NB4 (cell line): ENCODE measurements around the gene CLCN7.
"Not testable (repeated sequence)": the region's sequence is repeated elsewhere in the genome, so short reads cannot be mapped to it uniquely, and the experiment has no call there.

ENCODE experiments used
- DNase-seq: peaks from one replicate; pipeline ENCODE4 v3.0.0; 2010; ENCODE audit warnings: low read depth
- H3K4me3 ChIP-seq: one replicate; pipeline ENCODE4 v1.5.1; 2011; ENCODE audit warnings: mild to moderate bottlenecking, low read depth, low read length, moderate library complexity
- CTCF ChIP-seq: IDR thresholded peaks from one replicate; pipeline ENCODE4 v1.5.1; 2012; ENCODE audit warnings: low read depth, low read length
- MAX ChIP-seq: IDR thresholded peaks from 2 replicates; pipeline ENCODE4 v1.6.1; 2011; ENCODE audit warnings: low read depth, low read length
- MYC ChIP-seq: IDR thresholded peaks from 2 replicates; pipeline ENCODE4 v1.6.1; 2011; ENCODE audit warnings: low read depth, low read length
- POLR2A ChIP-seq: IDR thresholded peaks from 2 replicates; pipeline ENCODE4 v1.6.1; 2011; ENCODE audit warnings: mild to moderate bottlenecking; ENCODE audit not compliant: insufficient read length; ENCODE audit errors: extremely low read depth

CLCN7 gene

GRCh38 chr16:1443403-1443973, 31.3 kb downstream of the CLCN7 start:
- TF ChIP-seq MAX (no peak), MYC (no peak), CTCF (no peak), POLR2A (no peak)
- no peak for DNase-seq
- H3K4me3 ChIP-seq: no peak overlapping the region

- no peak for DNase-seq
- no peak for TF ChIP-seq POLR2A
- no peak for TF ChIP-seq MAX
- no peak for TF ChIP-seq CTCF
- no peak for TF ChIP-seq MYC
- no peak overlapping the region for H3K4me3 ChIP-seq
These were observed 32.1 kb downstream of the CLCN7 start for GRCh38 chr16:1442697-1443096.

- no peak for DNase-seq
- H3K4me3 ChIP-seq: no peak overlapping the region
- no peak for TF ChIP-seq POLR2A
- TF ChIP-seq MYC: no peak
- no peak for TF ChIP-seq CTCF
These were observed 33.4 kb downstream of the CLCN7 start for GRCh38 chr16:1441391-1441829.

GRCh38 chr16:1439699-1440074, 35.1 kb downstream of the CLCN7 start:
- H3K4me3 ChIP-seq, DNase-seq: not testable (repeated sequence)

GRCh38 chr16:1439058-1439698, 35.6 kb downstream of the CLCN7 start:
- TF ChIP-seq POLR2A: no peak
- TF ChIP-seq MYC: no peak
- no peak for DNase-seq
- H3K4me3 ChIP-seq: no peak overlapping the region

GRCh38 chr16:1438229-1439057, 36.4 kb downstream of the CLCN7 start:
- no peak overlapping the region for H3K4me3 ChIP-seq
- DNase-seq: no peak
- TF ChIP-seq CTCF (no peak), MAX (no peak), MYC (no peak), POLR2A (no peak)

GRCh38 chr16:1437606-1438005, 37.2 kb downstream of the CLCN7 start:
- TF ChIP-seq MYC: no peak
- no peak for TF ChIP-seq POLR2A
- TF ChIP-seq MAX: no peak
- TF ChIP-seq CTCF: no peak
- DNase-seq: no peak
- H3K4me3 ChIP-seq: no peak overlapping the region
